VCaP (cell line): ENCODE data around the gene BCL2L15.

Source experiments
- H3K27ac ChIP-seq: fragments of 450-650 bp; 2 replicates; pipeline ENCODE4 v1.5.1; 2017
- TF ChIP-seq, protein P1 (sequence below): fragments of 450-650 bp; conservative IDR thresholded peaks from 2 replicates; pipeline ENCODE4 v1.5.1; 2017; ENCODE audit warnings: mild to moderate bottlenecking, moderate library complexity

The BCL2L15 gene

DNA sequence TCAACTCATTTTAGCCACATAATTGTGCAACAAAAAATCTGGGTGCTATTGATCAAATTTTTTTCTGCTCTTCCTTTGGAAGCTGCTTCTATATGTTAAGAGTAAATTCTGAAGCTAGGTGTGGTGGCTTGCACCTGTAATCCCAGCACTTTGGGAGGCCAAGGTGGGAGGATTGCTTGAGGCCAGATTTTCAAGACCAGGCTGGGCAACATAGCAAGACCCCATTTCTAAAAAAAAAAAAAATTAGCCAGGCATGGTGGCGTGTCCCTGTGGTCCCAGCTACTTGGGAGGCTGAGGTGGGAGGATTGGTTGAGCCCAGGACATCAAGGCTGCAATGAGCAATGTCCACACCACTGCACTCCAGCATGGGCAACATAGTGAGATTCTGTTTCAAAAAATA is 50.8 kb downstream of the BCL2L15 start:
- no peak overlapping the region for H3K27ac ChIP-seq
- TF ChIP-seq, protein P1, sequence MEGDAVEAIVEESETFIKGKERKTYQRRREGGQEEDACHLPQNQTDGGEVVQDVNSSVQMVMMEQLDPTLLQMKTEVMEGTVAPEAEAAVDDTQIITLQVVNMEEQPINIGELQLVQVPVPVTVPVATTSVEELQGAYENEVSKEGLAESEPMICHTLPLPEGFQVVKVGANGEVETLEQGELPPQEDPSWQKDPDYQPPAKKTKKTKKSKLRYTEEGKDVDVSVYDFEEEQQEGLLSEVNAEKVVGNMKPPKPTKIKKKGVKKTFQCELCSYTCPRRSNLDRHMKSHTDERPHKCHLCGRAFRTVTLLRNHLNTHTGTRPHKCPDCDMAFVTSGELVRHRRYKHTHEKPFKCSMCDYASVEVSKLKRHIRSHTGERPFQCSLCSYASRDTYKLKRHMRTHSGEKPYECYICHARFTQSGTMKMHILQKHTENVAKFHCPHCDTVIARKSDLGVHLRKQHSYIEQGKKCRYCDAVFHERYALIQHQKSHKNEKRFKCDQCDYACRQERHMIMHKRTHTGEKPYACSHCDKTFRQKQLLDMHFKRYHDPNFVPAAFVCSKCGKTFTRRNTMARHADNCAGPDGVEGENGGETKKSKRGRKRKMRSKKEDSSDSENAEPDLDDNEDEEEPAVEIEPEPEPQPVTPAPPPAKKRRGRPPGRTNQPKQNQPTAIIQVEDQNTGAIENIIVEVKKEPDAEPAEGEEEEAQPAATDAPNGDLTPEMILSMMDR: no peak

DNA sequence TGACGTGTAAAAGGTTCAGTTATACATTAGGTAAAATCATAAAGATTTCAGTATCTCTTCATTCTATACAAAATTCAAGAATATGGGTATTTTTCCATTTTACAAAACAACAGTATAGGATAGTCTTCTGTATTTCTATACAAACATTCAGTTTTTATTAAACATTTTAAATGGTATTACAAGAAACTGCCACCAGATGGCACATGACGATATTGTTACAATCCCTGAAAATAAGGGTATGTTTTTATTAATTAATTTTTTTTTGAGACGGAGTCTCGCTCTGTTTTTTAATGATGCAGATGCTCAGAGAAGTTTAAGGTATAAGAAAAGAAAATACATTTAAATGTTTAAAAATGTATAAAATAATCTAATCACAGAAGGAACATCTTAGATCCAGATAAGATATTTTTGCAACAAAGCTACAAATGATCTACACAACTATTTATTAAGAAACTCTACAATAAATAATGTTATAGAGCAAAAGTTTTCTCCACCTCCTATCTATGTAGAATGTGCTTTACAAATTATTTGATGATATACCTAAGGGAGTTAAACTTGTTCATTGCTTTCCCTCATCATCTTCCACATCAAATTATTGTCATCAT is 51.6 kb downstream of the BCL2L15 start:
- TF ChIP-seq, protein P1: peak; percentile 73

DNA sequence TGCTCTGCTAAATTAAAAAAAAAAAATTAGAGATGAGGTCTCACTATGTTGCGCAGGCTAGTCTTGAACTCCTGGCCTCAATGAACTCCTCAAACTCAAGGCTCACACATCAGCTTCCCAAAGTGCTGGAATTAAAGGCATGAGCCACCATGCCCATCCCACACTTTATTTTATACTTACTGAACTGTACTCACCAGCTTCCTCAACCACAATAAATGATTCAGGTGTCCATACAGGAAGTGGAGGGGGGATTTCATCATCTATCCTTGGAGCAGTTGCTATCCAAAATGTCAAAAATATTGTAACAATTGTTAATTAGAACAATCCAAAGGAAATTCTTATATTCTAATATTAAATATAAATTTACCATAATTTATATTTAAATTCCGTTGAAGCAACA is 52.7 kb downstream of the BCL2L15 start:
- H3K27ac ChIP-seq: no peak overlapping the region
- TF ChIP-seq, protein P1: no peak

More for the DNA sequence above, 51.6 kb downstream of the BCL2L15 start:
- H3K27ac ChIP-seq: no peak overlapping the region
